Adipose tissue (tissue), 3 donors: ENCODE results near the gene TIGD2. TPM values are rescaled to one million over a fixed set of nuclear protein-coding genes. Genes with fewer than 3 reads are reported as not detected.

ENCODE experiments used
- H3K27ac ChIP-seq: one replicate; pipeline ENCODE4 v1.5.1; 2013; ENCODE audit warnings: low read depth, low read length
- WGBS, 3 donors: extraction: QIAGEN DNeasy Blood & Tissue Kit; methylation state at CpG; one replicate each; pipeline ENCODE4 v1.1.7; 2013; 5-methylcytosine and 5-hydroxymethylcytosine counted together
- polyA plus RNA-seq, 3 donors: library from polyadenylated mRNA; stranded (reverse); fragments of 200-250 nt; gene quantifications; one replicate each; pipeline ENCODE4 v1.2.3, GENCODE V29; 2013
- donor health status: healthy with polysubstance abuse.
- donor health status: Bipolar disorder and iron deficiency.
- donor health status: healthy.

Gene TIGD2
- polyA plus RNA-seq, result 1 to 10 TPM; 1.5 to 2.3 (median 2.0) TPM

- WGBS, 3 donors, result 0 to 1% (median 0%) methylated on average over 95 to 101 of the region's 101 CpGs
- H3K27ac ChIP-seq, result peak within 1 kb of the TSS; percentile 25
Observed at GRCh38 chr4:89110986-89111832, at the start of gene TIGD2. Gene TIGD2, plus strand, starts transcription at chr4:89111533. Its CDS starts 1,442 bp downstream, at chr4:89112975.

- 59 to 94% (median 83%) methylated on average over 3 of the region's 3 CpGs for WGBS, 3 donors
Observed at GRCh38 chr4:89064848-89065247, 46.5 kb upstream of the TIGD2 start.

GRCh38 chr4:89067417-89067816, 43.9 kb upstream of the TIGD2 start:
- H3K27ac ChIP-seq, result no peak overlapping the region

More at GRCh38 chr4:89064848-89065247, 46.5 kb upstream of the TIGD2 start:
- H3K27ac ChIP-seq, result no peak overlapping the region

GRCh38 chr4:89069481-89069880, 41.9 kb upstream of the TIGD2 start:
- H3K27ac ChIP-seq, result no peak overlapping the region
- WGBS, 3 donors, result 29 to 83% (median 39%) methylated on average over 2 of the region's 2 CpGs

- 88 to 91% (median 88%) methylated on average over 2 of the region's 2 CpGs for WGBS, 3 donors
- no peak overlapping the region for H3K27ac ChIP-seq
Observed at GRCh38 chr4:89070041-89070440, 41.3 kb upstream of the TIGD2 start.

GRCh38 chr4:89071311-89071710, 40.0 kb upstream of the TIGD2 start:
- no peak overlapping the region for H3K27ac ChIP-seq
- 76 to 93% (median 77%) methylated on average over 3 of the region's 3 CpGs for WGBS, 3 donors

- H3K27ac ChIP-seq, result no peak overlapping the region
- 50 to 93% (median 83%) methylated on average over 1 of the region's 1 CpG for WGBS, 3 donors
Observed at GRCh38 chr4:89072921-89073320, 38.4 kb upstream of the TIGD2 start.

- H3K27ac ChIP-seq, result no peak overlapping the region
Observed at GRCh38 chr4:89077761-89078160, 33.6 kb upstream of the TIGD2 start.

- H3K27ac ChIP-seq, result no peak overlapping the region
- WGBS, 3 donors, result 95 to 100% (median 98%) methylated on average over 1 of the region's 1 CpG
Observed at GRCh38 chr4:89078300-89078699, 33.0 kb upstream of the TIGD2 start.

GRCh38 chr4:89099034-89099433, 12.3 kb upstream of the TIGD2 start:
- no peak overlapping the region for H3K27ac ChIP-seq
- WGBS, 3 donors, result 73 to 93% (median 82%) methylated on average over 2 of the region's 2 CpGs

- 98 to 100% (median 99%) methylated on average over 1 of the region's 1 CpG for WGBS, 3 donors
- H3K27ac ChIP-seq, result no peak overlapping the region
Observed at GRCh38 chr4:89099471-89099870, 11.9 kb upstream of the TIGD2 start.

GRCh38 chr4:89100853-89101252, 10.5 kb upstream of the TIGD2 start:
- H3K27ac ChIP-seq, result no peak overlapping the region

GRCh38 chr4:89101256-89102161, 9.8 kb upstream of the TIGD2 start:
- WGBS, 3 donors, result 85 to 94% (median 91%) methylated on average over 11 of the region's 11 CpGs
- no peak overlapping the region for H3K27ac ChIP-seq

More at GRCh38 chr4:89100853-89101252, 10.5 kb upstream of the TIGD2 start:
- 71 to 87% (median 77%) methylated on average over 3 of the region's 3 CpGs for WGBS, 3 donors

- WGBS, 3 donors, result 92 to 97% (median 94%) methylated on average over 6 of the region's 6 CpGs
Observed at GRCh38 chr4:89105726-89106125, 5.6 kb upstream of the TIGD2 start.

GRCh38 chr4:89108091-89108490, 3.2 kb upstream of the TIGD2 start:
- H3K27ac ChIP-seq, result no peak overlapping the region

More at GRCh38 chr4:89105726-89106125, 5.6 kb upstream of the TIGD2 start:
- H3K27ac ChIP-seq, result no peak overlapping the region

GRCh38 chr4:89109841-89110540, 1.3 kb upstream of the TIGD2 start:
- WGBS, 3 donors, result 17 to 44% (median 41%) methylated on average over 10 of the region's 10 CpGs
- no peak overlapping the region for H3K27ac ChIP-seq

More at GRCh38 chr4:89108091-89108490, 3.2 kb upstream of the TIGD2 start:
- 83 to 99% (median 89%) methylated on average over 4 of the region's 4 CpGs for WGBS, 3 donors

- 0 to 1% (median 1%) methylated on average over 30 of the region's 30 CpGs for WGBS, 3 donors
- H3K27ac ChIP-seq, result no peak overlapping the region
Observed at GRCh38 chr4:89110541-89110985, 770 bp upstream of the TIGD2 start.

GRCh38 chr4:89111833-89112563, 665 bp downstream of the TIGD2 start:
- peak overlapping the region; percentile 25 for H3K27ac ChIP-seq
- 13 to 20% (median 18%) methylated on average over 15 of the region's 15 CpGs for WGBS, 3 donors
